HG02981 (cell line): ENCODE results near the gene ZNF831.

Experiments
- ATAC-seq: cut with Tn5 transposase; IDR thresholded peaks from one replicate; pipeline ENCODE4 v1.9.1; 2021; ENCODE audit warnings: mild to moderate bottlenecking, moderate library complexity; ENCODE audit not compliant: unreplicated experiment

ZNF831 gene

GRCh38 chr20:59242714-59243626, 79.3 kb downstream of the ZNF831 start:
- no peak for ATAC-seq

DNA sequence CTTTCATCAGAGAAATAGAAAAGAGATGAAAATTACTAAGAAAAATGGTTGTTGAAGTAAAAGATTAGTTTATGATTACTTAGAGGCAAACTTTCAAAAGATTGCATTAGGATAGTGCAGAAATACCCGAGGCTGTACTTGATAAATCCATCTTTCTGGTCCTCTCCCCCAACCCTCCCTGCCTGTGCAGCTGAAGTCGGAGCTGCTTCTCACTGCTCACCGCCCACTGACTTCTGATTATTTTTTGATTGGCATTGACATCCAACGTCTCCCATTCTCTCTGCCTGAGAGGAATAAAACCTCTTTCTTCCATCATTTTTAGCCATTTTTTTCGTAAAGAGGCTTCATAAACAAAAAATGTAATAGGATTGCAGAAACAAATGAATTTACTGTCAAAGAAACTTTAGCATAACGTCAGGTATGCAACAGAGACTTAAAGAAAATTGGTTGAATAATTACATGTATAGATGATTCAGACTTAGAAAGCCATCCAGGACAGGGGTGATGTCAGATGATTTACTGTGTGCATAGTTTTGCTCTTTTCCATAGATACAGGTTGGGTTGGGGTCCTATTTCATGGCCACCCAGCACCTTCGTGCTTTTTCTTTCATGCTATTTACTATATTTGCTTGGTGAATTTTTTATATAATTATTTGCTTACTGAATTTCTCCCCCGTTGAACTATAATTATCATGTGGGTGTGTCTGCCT, 83.2 kb downstream of the ZNF831 start:
- no peak for ATAC-seq

DNA sequence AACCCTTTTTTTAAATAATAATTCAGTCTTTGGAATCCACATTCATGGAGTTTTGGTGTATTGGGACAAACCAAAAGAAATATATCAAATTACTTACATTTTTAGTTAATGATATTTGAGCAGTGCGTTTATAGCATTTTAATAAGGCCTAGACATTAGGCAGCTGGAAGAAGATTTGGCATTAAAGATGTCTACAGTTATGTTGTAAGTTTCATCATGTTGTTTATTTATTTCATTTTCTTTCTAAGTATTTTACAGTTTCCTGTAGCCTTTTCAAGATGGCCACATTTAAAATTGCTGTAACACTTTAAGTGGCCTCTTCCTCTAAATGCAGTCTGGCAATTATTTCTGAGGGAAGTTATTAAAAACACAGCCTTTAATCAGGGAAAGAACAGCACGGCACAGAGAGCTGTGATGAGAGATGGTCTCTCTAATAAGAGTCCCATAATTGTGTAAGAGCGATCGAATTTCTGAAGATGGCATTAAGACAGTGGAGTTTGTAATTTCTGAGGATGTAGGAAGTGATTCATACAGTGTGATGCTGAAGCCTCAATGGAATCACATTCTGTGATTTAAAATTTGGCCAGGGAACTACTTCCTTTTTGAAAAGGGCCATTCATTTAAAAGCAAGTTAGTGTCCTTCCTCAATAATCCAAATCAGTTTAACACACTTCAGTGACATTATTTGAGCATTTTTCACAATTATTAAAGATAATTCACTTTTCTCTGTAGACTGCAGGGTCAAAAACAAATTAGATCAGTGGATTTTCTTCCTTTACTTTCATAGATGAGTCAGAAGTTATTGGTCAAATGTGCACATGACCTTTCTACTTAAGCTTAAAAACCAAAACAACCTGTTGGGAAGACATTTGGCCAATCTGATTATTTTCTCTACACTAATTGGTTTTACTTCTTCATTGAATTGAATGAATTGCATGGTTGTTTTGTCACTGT, 84.4 kb downstream of the ZNF831 start:
- no peak for ATAC-seq

DNA sequence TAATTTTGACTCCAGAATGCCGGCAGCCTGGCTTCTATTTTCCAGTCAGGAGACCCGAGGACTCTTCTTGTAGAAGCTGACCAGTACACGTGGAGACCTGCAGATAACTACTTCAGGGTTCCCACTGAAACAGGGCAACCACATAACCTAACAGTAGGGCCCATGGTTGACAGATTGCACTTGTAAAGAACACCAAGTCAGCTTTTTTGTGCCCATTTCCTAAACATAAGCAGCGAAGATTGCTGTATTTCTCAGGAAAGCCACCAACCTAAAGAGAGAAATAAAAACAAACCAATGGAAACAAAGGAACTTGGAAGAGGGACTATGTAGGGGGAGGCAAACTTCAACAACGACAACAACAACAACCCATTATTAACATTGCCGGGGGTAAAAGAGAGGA, 86.7 kb downstream of the ZNF831 start:
- ATAC-seq = no peak

- no peak for ATAC-seq
These were observed 89.7 kb downstream of the ZNF831 start for GRCh38 chr20:59253325-59253724.

DNA sequence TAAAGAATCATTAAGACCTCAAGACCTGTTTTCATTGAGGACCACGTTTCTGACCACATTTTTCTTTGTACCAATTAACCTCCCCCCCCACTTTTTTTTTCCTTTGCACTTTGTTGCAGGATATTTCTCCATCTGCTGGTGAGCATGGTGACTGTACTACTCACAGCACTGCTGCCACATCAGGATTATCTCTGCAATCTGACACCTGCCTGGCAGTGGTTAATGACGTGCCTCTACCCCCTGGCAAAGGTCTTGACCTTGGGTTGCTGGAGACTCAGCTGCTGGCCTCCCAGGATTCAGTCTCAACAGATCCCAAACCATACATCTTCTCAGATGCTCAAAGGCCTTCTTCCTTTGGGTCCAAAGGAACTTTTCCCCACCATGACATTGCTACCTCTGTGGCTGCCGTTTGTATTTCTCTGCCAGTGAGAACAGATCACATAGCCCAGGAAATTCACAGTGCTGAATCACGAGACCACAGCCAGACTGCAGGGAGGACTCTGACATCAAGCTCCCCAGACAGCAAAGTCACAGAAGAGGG, 90.2 kb downstream of the ZNF831 start:
- ATAC-seq = no peak

DNA sequence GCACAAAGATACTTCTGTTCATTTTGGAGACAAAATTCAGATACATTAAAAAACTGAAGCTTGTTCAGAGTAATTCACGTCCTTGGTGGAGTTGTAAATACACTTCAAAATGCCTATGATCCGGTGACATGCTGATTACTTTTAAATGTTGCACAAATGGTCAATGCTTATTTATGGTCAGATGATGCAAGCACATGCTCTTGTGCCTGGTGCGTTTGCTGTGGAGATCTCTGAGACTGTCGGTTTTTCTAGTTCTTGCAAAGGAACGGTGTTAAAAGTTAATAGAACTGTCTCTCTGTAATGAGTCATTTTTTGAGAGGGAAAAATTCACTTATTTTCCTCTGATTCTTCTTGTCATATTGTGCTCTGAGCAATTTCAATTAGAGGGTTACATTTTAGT, 91.6 kb downstream of the ZNF831 start:
- ATAC-seq = no peak

DNA sequence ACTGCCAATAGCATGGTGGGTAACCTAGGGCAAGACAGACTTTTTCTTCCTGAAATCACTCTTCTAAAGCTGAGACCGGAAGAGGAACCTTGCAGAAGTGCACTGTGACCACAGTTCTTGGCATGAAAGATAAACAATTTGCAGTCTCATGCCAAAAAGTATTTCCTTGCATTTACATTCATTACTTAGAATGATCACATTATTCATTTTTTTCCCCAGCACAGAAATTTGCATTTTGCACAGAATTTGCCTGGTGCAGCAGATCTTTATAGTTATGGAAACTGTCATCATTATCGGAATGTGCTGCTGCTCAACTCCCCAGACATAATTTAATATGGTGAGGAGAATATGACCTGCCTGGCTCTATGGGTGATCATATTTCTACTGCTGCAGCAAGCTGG, 94.6 kb downstream of the ZNF831 start:
- ATAC-seq = no peak

DNA sequence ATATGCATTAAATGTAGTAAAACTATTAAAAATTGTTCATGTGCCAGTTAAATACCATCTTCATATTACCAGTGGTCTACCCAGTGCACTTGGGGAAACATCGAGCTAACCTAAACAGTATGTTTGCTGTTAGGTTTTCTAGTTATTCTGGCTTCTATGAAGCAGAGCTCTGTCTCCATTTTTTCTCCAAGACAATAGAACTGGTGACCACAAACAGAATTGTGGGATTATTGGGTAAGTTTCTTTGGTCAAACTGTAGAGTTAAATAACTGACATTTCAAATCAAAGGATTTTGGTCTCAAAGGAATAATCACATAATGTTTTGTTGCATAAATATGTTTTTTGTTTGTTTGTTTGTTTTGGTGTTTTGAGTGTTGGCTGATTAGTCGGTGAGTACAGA, 96.3 kb downstream of the ZNF831 start:
- no peak for ATAC-seq

DNA sequence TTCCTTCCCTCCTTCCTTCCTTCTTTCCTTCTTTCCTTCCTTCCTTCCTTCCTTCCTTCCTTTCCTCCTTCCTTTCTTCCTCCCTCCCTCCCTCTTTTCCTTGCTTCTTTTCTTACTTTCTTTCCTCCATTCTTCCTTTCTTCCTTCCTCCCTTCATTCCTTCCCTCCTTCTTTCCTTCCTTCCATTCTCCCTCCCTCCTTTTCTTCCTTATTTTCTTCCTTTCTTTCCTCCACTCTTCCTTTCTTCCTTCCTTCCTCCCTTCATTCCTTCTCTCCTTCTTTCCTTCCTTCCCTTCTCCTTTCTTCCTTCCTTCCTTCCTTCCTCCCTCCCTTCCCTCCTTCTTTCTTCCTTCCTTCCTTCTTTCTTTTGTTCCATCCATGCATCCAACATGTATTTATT, 101.7 kb downstream of the ZNF831 start:
- ATAC-seq = no peak

- ATAC-seq = no peak
These were observed 105.2 kb downstream of the ZNF831 start for GRCh38 chr20:59268870-59269269.

- ATAC-seq = no peak
These were observed 105.9 kb downstream of the ZNF831 start for GRCh38 chr20:59269411-59270025.

DNA sequence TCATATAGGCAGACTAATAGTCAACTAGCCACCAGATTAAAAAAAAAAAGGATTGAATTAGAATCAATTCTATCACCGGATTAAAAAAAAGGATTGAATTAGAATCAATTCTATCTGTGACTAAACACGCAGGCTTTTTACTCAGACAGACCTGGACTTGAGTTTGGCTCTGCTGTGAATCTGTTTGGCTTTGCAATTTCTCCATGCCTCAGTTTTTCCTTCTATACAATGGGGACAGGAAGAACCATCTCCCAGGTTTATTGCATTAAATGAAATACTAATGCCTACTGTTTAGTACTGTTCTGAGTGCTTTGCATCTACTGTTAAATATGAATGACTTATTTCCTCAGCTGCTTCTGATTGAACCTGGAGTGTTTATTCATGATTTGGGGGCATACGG, 106.8 kb downstream of the ZNF831 start:
- no peak for ATAC-seq

DNA sequence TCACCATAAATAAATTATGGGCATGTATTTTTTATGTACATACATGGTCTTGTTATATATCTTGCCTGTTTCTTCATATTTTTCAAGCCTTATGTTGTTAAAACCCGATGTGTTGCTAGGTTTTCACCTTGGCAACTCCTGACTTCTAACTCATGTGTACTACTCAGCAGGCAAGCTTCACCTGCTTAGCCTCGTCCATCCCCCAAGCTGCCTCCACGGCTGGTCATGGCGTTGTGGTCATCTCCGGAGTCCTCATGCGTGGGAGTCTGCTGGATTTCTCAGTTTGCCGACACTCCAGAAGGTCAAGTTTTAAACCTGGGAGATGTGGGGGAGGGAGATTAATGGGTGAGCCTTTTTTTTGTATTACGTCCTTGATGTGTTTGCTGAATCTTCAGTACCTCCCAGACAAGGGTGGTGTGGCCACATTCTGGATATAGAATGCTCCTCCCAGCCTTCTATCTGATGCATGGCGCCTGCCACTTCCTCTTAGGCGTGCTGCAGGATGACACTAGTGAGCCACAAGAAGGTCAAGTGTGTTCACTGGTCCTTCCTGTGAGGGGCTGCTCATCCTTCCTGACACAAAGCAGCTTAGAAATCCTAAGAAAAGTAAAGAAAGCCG, 110.2 kb downstream of the ZNF831 start:
- ATAC-seq = no peak

DNA sequence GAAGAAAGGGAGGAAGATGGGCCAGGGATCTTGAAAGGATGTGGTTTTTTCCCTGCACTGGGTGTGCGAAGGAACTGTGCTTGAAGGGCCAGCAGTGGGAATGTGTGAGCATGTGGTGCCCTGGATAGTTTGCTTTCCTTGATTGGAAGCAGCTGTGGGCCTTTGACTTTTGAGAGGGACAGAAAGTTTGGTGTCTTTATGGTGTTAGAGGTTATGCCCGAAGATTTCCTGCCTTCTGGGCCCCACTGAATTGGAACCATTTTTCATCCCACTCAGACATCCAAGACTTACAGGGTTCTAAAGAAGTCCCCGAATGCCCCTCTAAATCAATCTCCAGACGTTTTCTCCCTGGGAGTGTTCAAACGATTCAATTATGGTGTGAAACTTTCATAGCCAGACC, 113.3 kb downstream of the ZNF831 start:
- ATAC-seq = no peak

DNA sequence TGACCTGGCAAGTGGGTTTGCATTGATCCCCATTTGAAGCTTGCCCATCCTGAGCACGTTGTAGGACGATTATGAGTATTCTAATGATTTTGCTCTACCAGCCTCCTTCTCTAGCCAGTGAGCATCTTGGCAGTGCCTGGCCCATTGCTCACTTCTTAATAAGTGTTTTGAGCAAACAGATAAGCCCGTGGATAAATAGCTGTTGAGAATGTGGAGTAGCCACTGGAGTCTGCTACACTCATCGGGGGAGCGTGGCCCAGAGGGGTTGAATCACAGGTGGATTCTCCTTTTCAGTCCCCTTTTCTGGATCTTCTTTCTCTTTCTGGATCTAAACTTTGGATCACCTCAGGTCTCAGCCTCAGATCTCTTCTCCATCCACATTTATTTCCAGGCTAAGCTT, 120.8 kb downstream of the ZNF831 start:
- ATAC-seq = no peak

DNA sequence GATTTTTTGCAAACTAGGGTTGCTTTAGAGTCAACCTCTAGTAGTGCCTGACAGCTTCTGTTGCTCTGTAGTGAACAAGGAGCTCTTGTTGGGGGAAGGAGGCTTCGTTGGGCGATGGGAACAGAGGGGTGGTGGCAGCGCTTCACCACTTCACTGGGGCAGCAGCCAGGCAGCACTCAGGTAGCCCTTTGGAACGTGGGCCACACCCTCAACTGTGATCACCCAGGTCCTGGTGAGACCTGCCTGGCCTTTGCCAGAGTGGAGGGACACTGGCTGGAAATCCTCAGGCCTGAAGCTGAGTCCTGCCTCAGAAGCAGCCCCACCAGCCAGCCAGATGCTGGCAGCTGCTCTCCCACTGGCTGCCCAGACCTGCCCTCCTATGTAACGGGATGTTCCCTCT, 126.4 kb downstream of the ZNF831 start:
- ATAC-seq = no peak

GRCh38 chr20:59291740-59292383, 128.2 kb downstream of the ZNF831 start:
- ATAC-seq = no peak

DNA sequence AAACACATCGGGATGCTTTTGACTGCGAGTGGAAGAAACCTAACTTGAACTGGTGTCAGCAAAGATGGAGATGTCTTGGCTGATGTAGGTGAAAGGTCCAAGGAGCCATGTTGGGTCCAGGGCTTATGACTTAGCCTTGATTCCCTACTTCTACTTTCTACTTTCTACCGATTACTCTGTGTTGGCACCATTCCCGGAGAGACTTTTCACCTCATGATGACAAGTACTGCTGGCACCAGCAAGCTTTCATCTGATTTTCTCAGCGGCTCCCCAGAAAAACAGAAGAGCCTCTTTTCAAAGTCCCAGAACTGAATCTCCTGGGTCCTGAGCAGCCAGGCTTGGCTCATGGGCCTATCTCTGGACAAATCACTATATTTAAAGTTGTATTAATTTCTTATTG, 131.9 kb downstream of the ZNF831 start:
- no peak for ATAC-seq

- ATAC-seq = no peak
These were observed 134.1 kb downstream of the ZNF831 start for GRCh38 chr20:59297686-59298085.
